Forelimb muscle (tissue), 1 donor: ENCODE measurements around the gene BPI. TPM values are rescaled to one million over a fixed set of nuclear protein-coding genes. Genes with fewer than 3 reads are reported as not detected.
"Not testable (repeated sequence)": the region's sequence is repeated elsewhere in the genome, so short reads cannot be mapped to it uniquely, and the experiment has no call there.

Experiments
- DNase-seq: peaks from one replicate; pipeline ENCODE4 v3.0.0-alpha.2; 2013; ENCODE audit warnings: low read depth
- polyA plus RNA-seq: library from polyadenylated mRNA; unstranded; fragments of 120-200 nt; gene quantifications from one replicate; pipeline ENCODE4 v1.2.1, GENCODE V29; 2013; ENCODE audit not compliant: insufficient read length

Gene BPI
- polyA plus RNA-seq, 1 donor: 0.66 TPM

DNA sequence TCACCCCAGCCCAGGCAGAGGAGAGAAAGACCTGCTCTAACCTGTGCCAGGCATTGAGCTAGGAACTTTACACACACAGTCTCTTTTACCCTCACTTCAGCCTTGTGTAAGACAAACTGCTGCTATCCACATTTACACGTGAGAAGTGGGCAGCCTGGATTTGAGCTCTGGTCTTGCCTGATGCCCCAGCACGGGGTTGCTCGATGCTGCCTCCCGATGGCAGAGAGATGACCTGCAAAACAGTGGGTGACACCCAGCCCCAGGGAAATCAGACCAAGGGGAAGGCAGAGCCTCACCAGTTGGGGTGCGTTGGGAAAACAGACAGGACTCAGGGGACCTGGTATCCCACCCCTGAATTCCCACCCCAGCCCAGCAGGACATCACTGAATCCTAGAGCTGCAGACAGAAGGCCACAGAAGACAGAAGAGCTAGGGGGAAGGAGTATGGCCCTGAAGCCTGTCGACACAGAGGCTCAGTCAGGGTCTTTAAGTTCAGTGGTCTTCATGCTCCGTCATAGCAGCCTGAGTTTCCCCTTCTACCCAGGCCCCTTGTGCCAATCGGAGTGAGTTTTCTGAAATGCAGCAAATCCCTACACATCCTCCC, 990 bp downstream of the BPI start:
- DNase-seq: no peak

DNA sequence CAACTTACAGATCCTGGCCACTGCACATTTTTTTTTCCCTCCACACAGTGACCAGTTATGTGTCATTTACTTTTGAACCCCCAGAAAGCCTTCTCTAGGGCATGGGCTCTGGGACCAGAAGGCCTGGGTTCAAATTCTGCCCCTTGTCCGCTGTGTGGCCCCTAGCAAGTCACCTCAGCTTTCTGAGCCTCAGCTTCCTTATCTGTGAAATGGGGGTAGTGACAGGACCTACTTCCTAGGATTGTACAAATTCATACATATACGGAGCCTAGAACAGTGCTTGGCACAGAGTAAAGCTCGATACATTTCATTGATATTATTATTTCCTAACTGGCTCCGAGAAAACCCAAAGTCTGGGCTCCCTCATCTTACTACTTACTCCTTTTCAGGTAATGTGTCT, 1.6 kb downstream of the BPI start:
- DNase-seq: no peak

DNA sequence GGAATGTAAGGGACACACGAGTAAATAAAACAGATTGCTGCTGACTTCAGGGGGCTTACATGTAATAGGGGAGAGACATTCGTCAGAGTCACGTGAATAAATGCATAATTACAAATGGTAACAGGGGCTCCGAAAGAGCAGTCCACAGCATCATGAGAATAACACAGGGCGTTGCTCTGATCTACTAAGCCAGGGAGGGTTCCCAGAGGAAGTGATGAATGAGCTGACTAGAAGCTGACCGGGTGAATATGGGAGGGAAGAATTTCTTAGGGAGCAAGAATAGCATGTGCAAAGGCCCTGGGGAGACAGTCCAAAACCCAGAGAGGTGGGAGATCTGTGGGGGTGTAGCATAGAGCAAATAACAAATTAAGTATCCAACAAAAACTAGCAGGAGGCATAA, 2.4 kb downstream of the BPI start:
- no peak for DNase-seq

DNA sequence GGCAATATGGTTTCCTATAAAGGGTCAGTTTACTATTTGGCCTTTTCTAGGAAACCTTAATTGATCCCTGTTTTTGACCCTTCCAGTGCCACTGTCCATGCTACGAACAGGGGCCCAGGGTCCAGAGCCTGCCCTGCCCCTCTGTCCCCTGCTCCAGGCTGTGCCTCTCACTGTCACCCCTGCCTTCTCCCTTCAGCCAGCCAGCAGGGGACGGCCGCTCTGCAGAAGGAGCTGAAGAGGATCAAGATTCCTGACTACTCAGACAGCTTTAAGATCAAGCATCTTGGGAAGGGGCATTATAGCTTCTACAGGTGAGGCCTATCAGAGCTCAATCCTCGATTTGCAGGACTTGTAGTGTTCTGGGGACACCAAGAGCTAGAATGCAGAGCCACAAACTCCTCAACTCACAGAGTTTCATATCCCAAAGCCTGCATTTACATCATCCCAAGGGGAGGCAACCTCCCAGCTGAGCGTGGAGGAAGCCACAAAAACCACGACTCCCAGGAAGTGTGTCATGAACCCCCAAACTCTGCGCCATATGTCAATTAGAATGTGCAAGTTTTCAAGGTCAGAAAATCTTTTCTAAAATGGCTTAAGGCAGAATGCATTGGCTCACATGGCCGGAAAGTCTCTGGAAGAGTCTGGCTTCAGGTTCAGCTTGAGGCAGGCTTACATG, 3.6 kb downstream of the BPI start:
- no peak for DNase-seq

DNA sequence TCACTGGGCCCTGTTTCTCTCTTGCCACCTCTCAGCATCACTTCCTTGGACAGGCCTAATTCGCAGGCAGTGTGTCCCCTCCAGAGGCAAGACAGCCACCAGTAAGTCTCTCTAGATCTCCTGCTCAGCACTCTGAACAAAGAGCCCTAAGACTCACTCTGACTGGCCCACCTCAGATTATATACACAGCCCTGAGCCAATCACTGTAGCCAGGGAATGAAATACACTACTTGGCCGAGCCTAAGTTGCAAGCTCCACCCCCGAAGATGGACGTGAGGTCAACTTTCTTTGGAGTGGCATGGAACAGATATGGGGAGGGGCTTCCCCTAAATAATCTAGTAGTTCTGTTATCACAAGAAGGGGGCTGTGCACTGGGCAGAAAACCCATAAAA, 4.1 kb downstream of the BPI start:
- no peak for DNase-seq

DNA sequence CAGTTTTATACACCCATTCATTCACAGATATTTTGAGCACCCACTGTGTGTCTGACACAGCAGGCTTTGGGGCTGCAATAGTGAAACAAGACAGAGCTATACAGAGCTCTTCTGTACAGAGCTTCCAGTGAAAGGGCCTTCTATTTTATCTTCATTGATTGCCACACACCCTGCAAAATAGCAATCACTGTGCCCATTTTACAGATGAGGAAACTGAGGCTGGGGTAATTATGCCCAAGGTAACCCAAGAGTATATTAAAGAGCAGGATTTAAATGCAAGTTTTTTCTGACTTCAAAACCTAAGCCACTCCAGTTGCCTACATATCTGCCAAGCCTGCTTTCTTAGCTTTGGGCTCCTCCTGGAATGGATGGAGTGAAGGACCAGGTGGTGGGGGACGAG, 4.5 kb downstream of the BPI start:
- no peak for DNase-seq

DNA sequence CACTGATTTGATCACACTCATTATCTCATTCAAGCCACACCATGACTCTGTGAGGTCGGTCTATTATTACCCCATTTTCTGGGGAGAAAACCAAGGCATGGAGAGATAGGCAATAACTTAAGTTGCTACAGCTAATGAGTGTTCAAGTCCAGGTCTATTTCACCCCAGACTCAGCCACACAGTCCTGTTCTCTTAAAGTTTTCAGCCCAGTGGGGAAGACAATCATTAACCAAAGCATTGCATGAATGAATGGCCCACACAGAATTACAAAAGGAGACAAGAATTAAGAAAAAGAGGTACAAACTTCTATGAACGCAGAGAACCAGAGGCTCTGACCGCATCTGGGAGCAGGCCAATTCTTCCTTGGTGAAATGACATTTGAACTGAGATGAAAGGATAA, 7.1 kb downstream of the BPI start:
- no peak for DNase-seq

DNA sequence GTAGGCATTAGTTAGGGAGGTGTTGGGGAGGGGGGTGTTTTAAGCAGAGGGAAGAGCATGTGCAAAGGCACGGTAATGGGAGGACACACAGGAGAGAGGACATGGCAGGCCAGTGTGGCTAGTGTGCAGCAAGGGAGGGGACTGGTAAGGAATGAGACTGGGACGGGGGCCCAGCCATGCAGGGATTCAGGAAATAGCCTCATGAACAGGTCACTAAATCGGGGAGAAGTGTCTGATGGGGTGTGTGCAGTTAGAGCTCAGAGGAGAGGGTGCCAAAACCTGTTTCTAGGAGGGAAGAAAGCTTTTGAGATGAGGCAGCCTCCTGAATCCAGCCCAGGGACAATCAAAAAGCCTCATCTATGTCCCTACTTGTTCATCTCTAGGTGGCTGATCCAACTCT, 7.5 kb downstream of the BPI start:
- DNase-seq: no peak

DNA sequence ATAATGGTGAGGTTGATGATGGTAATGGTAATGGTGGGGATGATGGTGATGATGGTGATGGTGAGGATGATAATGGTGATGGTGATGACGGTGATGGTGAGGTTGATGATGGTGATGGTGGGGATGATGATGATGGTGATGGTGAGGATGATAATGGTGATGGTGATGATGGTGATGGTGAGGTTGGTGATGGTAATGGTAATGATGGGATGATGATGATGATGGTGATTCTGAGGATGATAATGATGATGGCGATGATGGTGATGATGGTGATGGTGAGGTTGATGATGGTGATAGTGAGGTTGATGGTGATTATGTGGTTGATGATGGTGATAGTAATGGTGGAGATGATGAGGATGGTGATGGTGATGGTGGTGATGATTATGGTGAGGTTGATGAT, 9.7 kb downstream of the BPI start:
- DNase-seq: no peak

DNA sequence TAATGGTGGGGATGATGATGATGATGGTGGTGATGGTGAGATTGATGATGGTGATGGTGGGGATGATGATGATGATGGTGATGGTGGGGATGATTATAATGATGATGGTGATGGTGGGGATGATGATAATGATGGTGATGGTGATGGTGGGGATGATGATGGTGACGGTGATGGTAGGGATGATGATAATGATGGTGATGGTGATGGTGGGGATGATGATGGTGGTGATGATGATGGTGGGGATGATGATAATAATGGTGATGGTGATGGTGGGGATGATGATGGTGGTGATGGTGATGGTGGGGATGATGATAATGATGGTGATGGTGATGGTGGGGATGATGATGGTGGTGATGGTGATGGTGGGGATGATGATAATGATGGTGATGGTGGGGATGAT, 10.4 kb downstream of the BPI start:
- DNase-seq: not testable (repeated sequence)

DNA sequence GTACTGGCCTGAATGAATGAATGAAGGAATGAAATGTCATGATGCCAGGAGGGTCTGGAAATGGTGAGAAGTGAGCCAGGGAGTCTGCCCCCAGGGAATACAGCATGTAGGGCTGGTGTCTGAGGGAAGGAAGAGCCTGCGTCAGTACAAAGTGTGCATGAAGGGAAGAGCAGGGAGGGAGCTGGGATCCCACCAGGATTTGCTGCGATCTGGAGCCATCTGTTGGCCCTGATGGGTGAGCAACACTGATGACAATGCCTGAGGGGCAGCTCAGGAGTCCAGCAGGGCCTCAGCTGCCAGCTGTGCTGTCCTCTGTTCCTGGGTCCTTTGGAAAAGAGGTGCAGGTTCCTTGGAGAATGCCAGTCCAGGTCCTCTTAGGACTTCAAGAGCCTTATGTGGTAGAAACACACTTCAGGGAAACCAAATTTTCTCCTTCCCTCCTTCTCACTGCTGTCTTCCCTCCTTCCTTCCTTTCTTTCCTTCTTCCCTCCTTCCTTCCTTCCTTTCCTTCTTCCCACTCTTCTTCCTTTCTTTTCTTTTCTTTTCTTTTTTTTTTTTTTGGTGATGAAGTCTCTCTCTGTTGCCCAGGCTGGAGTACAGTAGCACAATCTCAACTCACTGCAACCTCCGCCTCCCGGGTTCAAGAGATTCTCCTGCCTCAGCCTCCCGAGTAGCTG, 11.5 kb downstream of the BPI start:
- no peak for DNase-seq

DNA sequence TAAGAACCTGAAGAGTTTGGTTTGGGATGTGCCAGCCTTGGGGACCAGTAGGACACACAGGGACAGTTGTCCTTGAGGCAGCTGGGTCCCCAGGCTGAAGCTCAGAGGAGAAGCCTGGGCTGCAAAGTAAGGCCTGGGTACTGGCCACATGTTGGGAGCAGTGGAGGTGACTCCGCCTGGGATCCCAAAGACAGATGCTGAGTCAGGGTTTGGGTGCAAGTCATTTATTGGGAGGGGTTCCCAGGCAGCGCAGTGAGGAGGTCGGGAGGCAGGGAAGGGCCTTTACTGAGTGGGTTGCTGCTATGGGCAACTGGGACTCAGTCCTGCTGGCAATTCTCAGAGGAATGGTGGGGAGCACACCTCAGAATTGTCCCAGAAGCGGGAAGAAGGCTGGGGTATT, 12.4 kb downstream of the BPI start:
- no peak for DNase-seq

DNA sequence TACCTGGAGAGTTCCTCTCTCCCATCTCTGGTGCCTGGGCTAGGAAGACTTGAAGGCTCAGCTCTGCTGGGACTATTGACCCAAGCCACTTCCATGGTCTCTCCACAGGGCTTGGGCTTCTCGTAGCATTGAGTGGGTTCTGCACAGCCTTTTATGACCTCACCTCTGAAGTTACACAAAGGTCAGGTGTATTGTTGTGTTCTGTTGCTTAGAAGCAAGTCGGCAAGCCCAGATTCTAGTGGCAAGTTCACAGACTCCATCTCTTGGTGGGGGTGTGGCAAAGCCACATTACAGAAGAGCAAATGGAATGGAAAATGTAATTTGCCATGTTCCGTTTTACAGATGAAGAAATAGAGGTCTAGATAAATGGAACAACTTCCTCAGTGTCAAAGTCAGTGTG, 13.5 kb downstream of the BPI start:
- no peak for DNase-seq

DNA sequence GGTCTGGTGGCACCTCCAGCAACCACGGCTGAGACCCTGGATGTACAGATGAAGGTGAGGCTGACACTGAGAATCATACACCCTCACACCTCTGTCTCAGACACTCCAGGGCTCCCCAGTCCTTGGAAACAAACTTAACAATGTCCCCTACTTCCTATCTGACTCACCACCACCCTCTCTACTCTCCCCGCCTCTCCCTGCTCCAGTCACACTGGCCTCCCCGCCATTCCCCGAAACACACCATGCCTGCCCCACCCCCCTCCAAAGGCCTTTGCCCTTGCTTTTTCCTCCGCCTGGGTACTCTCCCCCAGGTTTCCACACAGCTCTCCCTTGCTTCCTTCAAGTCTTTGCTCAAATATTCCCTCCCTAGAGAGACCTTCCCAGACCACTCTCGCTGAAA, 16.3 kb downstream of the BPI start:
- no peak for DNase-seq

DNA sequence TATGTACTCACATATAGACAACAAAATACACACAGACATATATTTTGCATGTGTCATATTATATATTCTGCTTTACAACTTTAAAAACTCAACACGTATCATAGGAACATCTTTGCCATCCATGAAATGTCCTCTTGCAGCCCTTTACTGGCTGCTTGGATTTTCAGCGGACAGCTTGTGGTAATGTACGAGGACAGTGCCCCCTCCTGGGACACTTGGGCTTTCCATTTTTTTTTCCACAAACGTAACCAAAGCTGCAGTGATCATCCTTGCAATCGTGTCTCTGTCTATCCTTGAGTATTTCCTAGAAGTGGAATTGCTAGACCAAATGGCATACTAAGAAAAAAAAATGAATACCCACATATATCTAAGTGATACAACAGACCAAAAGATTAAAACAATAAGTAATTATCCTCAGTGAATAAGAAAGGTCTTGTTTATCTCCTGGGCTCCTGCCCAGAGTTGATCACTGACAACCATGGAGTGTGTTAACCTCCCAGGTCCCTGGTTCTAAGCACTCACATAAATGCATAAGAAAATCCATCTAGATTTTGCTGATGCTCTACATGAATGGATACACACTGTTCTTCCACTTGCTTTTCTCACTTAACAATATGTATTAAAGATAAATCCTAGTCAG, 18.1 kb downstream of the BPI start:
- DNase-seq: no peak

DNA sequence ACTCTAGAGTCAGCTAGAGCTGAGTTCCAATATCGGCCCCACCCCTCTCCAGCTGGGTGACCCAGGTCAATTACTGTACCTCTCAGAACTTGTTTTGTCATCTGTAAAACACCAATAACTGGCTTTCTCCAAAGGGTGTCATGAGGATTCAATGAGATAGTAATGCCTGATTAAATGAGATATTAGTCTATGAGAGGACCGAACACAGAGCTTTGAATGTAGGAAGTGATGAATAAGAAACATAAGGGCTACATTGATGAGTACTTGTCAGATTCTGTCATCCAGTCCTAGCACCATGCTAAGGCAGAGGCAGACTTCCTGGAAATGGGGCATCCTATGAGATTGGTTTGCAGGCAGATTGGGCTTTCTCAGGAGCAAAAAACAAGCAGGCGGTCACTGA, 20.2 kb downstream of the BPI start:
- no peak for DNase-seq

DNA sequence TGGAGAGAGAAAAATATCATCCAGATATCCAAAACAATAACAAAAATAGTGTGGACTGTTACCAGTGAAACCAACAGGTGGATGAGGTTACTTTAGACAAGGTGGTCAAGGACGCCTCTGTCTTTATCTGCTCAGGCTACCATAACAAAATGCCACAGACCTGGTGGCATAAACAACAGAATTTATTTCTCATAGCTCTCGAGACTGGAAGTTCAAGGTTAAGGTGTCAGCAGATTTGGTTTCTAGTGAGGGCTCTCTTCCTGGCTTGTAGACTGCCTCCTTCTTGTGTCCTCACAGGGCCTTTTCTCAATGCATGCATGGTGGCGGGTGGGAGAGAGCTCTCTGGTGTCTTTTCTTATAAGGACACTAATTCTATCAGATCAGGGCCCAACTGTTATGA, 21.2 kb downstream of the BPI start:
- no peak for DNase-seq

DNA sequence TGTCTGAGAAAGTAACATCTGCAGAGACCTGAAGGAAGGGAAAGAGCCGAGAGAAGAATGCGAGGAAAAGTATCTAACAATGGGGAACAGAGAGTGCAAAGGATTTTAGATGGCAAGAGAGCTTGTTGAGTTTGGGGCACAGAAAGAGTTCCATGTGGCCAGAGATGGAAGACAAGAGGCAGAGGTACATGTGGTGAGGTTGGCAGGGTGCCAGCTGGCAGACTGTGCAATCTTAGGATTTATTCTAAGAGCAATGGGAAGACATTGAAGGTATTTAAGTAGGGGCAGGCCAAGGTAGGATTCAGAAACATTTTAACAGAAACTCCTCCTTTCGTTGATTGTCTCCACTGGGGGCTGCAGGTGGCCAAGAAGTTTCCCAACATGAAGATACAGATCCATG, 21.9 kb downstream of the BPI start:
- no peak for DNase-seq

DNA sequence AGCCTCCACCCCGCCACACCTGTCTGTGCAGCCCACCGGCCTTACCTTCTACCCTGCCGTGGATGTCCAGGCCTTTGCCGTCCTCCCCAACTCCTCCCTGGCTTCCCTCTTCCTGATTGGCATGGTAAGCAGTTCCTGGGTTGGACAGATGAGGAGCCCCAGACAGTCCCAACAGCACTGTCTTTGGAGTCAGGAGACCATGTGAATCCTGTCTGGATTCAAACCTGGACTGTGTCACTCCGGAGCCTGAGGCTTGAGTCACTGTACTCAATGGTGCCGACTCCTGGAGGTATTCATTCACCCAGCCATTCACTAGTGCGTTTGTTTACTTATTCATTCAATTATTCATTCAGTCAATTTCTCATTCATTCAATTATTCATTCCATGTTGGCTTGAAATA, 22.4 kb downstream of the BPI start:
- no peak for DNase-seq

DNA sequence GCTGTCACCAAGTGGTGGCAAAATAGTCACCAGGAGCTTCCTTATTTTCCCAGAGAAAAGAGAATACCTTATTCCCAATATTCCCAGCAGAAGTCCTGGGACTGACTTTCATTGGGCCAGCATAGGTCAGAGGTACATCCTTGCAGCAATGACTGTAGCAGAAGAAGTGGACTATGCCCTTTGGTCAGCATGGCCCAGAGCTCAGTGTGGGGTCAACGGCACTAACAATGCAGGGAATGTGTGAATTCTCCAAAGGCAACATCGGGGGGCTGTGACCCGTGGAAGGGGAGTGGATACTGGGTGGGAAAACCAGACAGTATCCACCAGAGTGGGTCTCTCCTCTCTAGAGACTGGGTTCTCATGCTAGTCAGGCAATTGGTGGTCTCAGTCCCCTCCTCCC, 26.7 kb downstream of the BPI start:
- no peak for DNase-seq

DNA sequence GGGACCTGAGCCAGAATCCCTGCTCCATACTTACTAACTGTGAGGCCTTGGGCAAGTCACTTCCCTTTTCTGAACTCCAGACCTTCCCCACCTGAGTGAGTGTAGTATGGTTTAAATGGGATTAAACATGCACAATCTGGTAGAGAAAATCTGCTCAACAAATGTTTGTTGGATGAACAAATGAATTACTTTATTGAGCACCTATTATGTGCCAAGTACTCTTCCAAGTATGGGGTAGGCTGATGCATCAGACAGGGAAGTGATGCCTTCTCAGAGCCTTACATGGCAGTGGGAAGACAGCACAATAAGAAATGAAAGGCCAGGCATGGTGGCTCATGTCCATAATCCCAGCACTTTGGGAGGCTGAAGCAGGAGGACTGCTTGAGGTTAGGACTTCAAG, 27.3 kb downstream of the BPI start:
- DNase-seq: no peak

DNA sequence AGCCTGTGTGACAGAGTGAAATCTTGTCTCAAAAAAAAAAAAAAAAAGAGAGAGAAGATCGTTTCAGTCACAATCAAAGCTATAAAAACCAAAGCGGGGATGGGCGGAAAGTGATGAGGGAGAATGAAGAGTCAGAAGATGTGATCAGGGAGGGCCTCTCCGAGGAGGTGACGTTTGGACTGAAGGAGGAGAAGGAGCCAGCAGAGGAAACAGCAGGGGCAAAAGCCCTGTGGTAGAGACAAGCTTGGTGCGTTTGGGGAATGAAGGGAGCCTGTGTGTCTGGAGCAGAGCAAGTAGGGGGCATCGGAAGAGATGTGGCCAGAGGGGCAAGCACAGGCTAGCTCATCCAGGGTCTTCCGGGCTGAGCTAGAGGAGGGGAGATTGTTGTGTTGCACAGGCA, 27.9 kb downstream of the BPI start:
- DNase-seq: no peak

DNA sequence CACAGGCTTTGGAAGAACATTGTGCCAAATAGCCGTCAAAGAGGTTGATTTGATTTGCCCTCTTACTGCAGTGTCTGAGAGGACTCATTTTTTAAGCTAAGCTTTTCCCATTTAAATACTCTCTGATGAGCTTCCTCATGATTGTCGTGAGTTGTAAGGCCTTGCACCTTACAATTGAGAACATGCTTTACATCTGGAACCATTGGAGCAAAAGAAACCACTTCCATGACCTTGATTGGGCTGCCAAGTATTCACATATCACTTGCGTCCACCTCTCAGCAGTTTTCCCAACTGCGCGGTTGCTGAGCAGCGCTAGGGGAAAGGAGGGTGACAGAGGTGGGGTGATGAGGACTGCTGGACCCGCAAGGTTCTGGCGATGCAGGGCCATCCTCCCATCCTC, 30.1 kb downstream of the BPI start:
- DNase-seq: no peak
